HUES64 (cell line): ENCODE data around the gene ENPP1. TPM values are rescaled to one million over a fixed set of nuclear protein-coding genes. Genes with fewer than 3 reads are reported as not detected.

Source experiments
- H3K27ac ChIP-seq: 2 replicates; pipeline ENCODE4 v1.7.0; 2013; ENCODE audit warnings: low read depth, low read length, inconsistent platforms
- H3K27me3 ChIP-seq: 2 replicates; pipeline ENCODE4 v1.6.1; 2013; ENCODE audit warnings: mild to moderate bottlenecking, low read length; ENCODE audit not compliant: insufficient read depth
- H3K36me3 ChIP-seq: 2 replicates; pipeline ENCODE4 v1.6.1; 2013; ENCODE audit warnings: mild to moderate bottlenecking, low read length; ENCODE audit not compliant: insufficient read depth
- H3K4me1 ChIP-seq: 2 replicates; pipeline ENCODE4 v1.6.1; 2013; ENCODE audit warnings: mild to moderate bottlenecking, low read length, moderate library complexity; ENCODE audit not compliant: insufficient read depth
- H3K4me3 ChIP-seq: 2 replicates; pipeline ENCODE4 v1.5.1; 2013; ENCODE audit warnings: mild to moderate bottlenecking, low read length, moderate library complexity
- H3K9ac ChIP-seq: 2 replicates; pipeline ENCODE4 v1.6.1; 2013; ENCODE audit warnings: mild to moderate bottlenecking, low read depth, low read length
- H3K9me3 ChIP-seq: 2 replicates; pipeline ENCODE4 v1.6.1; 2013; ENCODE audit warnings: low read depth, low read length; ENCODE audit not compliant: insufficient read depth
- WGBS: fragments of 150-250, 120-280 bp; methylation state at CpG from one replicate; pipeline ENCODE4 v1.1.7; 2013; ENCODE audit warnings: missing lambda C conversion rate; 5-methylcytosine and 5-hydroxymethylcytosine counted together
- polyA plus RNA-seq, 2 experiments: library from polyadenylated mRNA; stranded (reverse); fragments of 50-300 nt; gene quantifications; one replicate each; pipeline ENCODE4 v1.2.3, GENCODE V29; 2013

Gene ENPP1
- polyA plus RNA-seq (2013, experiment 1 of 2) = 11.6 TPM
- 12.0 TPM for polyA plus RNA-seq (2013, experiment 2 of 2)

GRCh38 chr6:131807644-131808459 lies at the start of gene ENPP1:
Gene ENPP1 (plus strand): TSS chr6:131808020. CDS start chr6:131808036, 16 bp downstream.
- Histone ChIP-seq H3K27me3 (peaks cover 31% of the 10 kb centered on the region), H3K27ac (peak within 1 kb of the TSS; percentile 77; the same call in 1 of the 2 replicates), H3K9me3 (0 out of 2 replicates have a peak, but pooled peaks cover 3% of the 10 kb centered on the region), H3K4me3 (peak within 1 kb of the TSS; percentile 76), H3K9ac (peak within 1 kb of the TSS; percentile 74), H3K4me1 (peaks cover 20% of the 10 kb centered on the region), H3K36me3 (no peaks in the 10 kb centered on the region)
- WGBS = under 1% methylated on average over 99 of the region's 99 CpGs

GRCh38 chr6:131758920-131759319 lies 48.9 kb upstream of the ENPP1 start:
- Histone ChIP-seq H3K9ac (no peak overlapping the region), H3K4me3 (no peak overlapping the region), H3K27me3 (no peaks in the 10 kb centered on the region), H3K36me3 (no peaks in the 10 kb centered on the region), H3K9me3 (no peaks in the 10 kb centered on the region), H3K4me1 (no peaks in the 10 kb centered on the region), H3K27ac (no peak overlapping the region)
- WGBS = 96% methylated on average over 4 of the region's 4 CpGs

- Histone ChIP-seq H3K9me3 (no peaks in the 10 kb centered on the region), H3K4me1 (no peaks in the 10 kb centered on the region), H3K27ac (no peak overlapping the region), H3K36me3 (no peaks in the 10 kb centered on the region), H3K27me3 (no peaks in the 10 kb centered on the region), H3K9ac (no peak overlapping the region), H3K4me3 (no peak overlapping the region)
- 95% methylated on average over 2 of the region's 6 CpGs for WGBS
These were observed 46.6 kb upstream of the ENPP1 start for GRCh38 chr6:131761060-131761761.

GRCh38 chr6:131761762-131762067 lies 46.1 kb upstream of the ENPP1 start:
- Histone ChIP-seq H3K27me3 (no peaks in the 10 kb centered on the region), H3K9ac (no peak overlapping the region), H3K4me1 (no peaks in the 10 kb centered on the region), H3K36me3 (no peaks in the 10 kb centered on the region), H3K4me3 (no peak overlapping the region), H3K27ac (no peak overlapping the region), H3K9me3 (no peaks in the 10 kb centered on the region)
- WGBS = 83% methylated on average over 1 of the region's 1 CpG

GRCh38 chr6:131762984-131763383 lies 44.8 kb upstream of the ENPP1 start:
- Histone ChIP-seq H3K36me3 (no peaks in the 10 kb centered on the region), H3K4me1 (no peaks in the 10 kb centered on the region), H3K4me3 (no peak overlapping the region), H3K9me3 (no peaks in the 10 kb centered on the region), H3K27me3 (no peaks in the 10 kb centered on the region), H3K9ac (no peak overlapping the region), H3K27ac (no peak overlapping the region)
- 92% methylated on average over 2 of the region's 2 CpGs for WGBS

- H3K9ac ChIP-seq = no peak overlapping the region
- 92% methylated on average over 1 of the region's 1 CpG for WGBS
- H3K9me3 ChIP-seq = no peaks in the 10 kb centered on the region
- no peaks in the 10 kb centered on the region for H3K27me3 ChIP-seq
- no peaks in the 10 kb centered on the region for H3K4me1 ChIP-seq
- H3K36me3 ChIP-seq = no peaks in the 10 kb centered on the region
- no peak overlapping the region for H3K4me3 ChIP-seq
- no peak overlapping the region for H3K27ac ChIP-seq
These were observed 44.1 kb upstream of the ENPP1 start for GRCh38 chr6:131763749-131764148.

- H3K9me3 ChIP-seq = no peaks in the 10 kb centered on the region
- no peaks in the 10 kb centered on the region for H3K27me3 ChIP-seq
- no peaks in the 10 kb centered on the region for H3K36me3 ChIP-seq
- H3K9ac ChIP-seq = no peak overlapping the region
- WGBS = 95% methylated on average over 4 of the region's 4 CpGs
- no peak overlapping the region for H3K4me3 ChIP-seq
- H3K27ac ChIP-seq = no peak overlapping the region
- no peaks in the 10 kb centered on the region for H3K4me1 ChIP-seq
These were observed 43.5 kb upstream of the ENPP1 start for GRCh38 chr6:131764350-131764749.

- 88% methylated on average over 9 of the region's 9 CpGs for WGBS
- Histone ChIP-seq H3K27ac (no peak overlapping the region), H3K9ac (no peak overlapping the region), H3K9me3 (no peaks in the 10 kb centered on the region), H3K4me3 (no peak overlapping the region), H3K27me3 (no peaks in the 10 kb centered on the region), H3K4me1 (no peaks in the 10 kb centered on the region), H3K36me3 (no peaks in the 10 kb centered on the region)
These were observed 42.6 kb upstream of the ENPP1 start for GRCh38 chr6:131765081-131765803.

- Histone ChIP-seq H3K9me3 (no peaks in the 10 kb centered on the region), H3K27me3 (no peaks in the 10 kb centered on the region), H3K9ac (no peak overlapping the region), H3K4me3 (no peak overlapping the region), H3K27ac (no peak overlapping the region), H3K4me1 (no peaks in the 10 kb centered on the region), H3K36me3 (no peaks in the 10 kb centered on the region)
- WGBS = 96% methylated on average over 4 of the region's 4 CpGs
These were observed 42.0 kb upstream of the ENPP1 start for GRCh38 chr6:131765804-131766135.

GRCh38 chr6:131766631-131767030 lies 41.2 kb upstream of the ENPP1 start:
- H3K9ac ChIP-seq = no peak overlapping the region
- WGBS = 100% methylated on average over 1 of the region's 2 CpGs
- H3K4me1 ChIP-seq = no peaks in the 10 kb centered on the region
- H3K36me3 ChIP-seq = no peaks in the 10 kb centered on the region
- no peak overlapping the region for H3K27ac ChIP-seq
- no peak overlapping the region for H3K4me3 ChIP-seq
- no peaks in the 10 kb centered on the region for H3K9me3 ChIP-seq
- H3K27me3 ChIP-seq = no peaks in the 10 kb centered on the region

GRCh38 chr6:131768964-131769363 lies 38.9 kb upstream of the ENPP1 start:
- 94% methylated on average over 1 of the region's 1 CpG for WGBS
- H3K27ac ChIP-seq = no peak overlapping the region

More at GRCh38 chr6:131768964-131769363, 38.9 kb upstream of the ENPP1 start:
- no peaks in the 10 kb centered on the region; the same call in 1 of the 2 replicates for H3K4me1 ChIP-seq
- no peaks in the 10 kb centered on the region for H3K36me3 ChIP-seq
- H3K9ac ChIP-seq = no peak overlapping the region
- H3K4me3 ChIP-seq = no peak overlapping the region
- no peaks in the 10 kb centered on the region for H3K27me3 ChIP-seq
- H3K9me3 ChIP-seq = no peaks in the 10 kb centered on the region
